Activated effector memory CD4-positive, alpha-beta T cell treated with anti-CD3 and anti-CD28 coated beads, Interleukin-2, amount 50 U/mL, for 16 hours (primary cell): ENCODE data around the gene SIGLEC15.
"Not testable (repeated sequence)": the region's sequence is repeated elsewhere in the genome, so short reads cannot be mapped to it uniquely, and the experiment has no call there.

Source experiments
- DNase-seq: peaks from one replicate; pipeline ENCODE4 v3.0.0-alpha.2; 2020

SIGLEC15 gene

DNA sequence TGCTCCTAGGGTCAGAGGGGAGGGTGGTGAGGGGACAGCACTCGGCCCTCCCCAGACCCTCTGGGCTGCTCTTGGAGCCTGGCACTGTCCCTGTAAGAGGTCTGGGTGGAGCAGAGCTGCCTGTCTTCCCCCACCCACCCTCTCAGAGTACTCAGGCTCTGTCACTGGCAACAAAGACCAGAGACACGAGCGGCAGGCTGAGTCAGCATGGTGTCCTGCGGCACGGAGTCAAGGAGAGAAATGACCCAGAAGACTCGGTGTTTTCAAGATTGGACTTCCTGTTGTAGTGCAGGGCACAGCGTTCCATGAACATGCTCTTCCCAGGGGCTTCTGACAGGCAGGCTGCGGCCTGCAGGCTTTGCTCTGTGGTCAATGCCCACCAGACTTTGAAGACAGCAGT lies 19.9 kb downstream of the SIGLEC15 start:
- no peak for DNase-seq

DNA sequence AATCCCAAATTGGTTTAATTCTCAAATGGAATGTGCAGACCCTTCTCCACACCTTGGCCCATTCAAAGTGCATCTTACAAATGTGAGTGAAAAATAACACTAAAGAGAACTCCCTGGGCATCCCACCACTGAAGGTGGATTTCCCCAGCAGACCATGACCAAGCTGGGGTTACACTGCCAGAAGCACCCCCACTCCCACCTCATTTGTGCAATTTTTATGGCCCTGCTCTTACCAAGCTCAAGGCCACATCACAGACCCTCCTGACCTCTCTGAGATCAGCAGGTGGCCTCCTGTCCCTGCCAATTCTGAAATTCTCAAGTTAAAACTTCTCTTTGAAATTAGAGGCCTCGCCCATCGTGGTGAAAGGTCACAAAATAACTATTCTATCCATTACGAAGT lies 21.6 kb downstream of the SIGLEC15 start:
- no peak for DNase-seq

DNA sequence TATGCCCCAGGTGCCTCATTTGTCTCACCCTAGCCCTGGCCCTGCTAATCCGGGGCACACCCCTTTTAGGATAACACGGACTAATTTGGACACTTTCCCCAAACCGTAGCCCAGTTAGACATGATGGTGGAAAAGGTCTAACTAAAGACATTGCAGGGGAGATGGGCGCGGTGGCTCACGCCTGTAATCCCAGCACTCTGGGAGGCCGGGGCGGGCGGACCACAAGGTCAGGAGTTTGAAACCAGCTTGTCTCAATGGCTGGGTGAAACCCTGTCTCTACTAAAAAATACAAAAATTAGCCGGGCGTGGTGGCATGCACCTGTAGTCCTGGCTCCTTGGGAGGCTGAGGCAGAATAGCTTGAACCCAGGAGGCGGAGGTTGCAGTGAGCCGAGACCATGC lies 23.2 kb downstream of the SIGLEC15 start:
- not testable (repeated sequence) for DNase-seq

DNA sequence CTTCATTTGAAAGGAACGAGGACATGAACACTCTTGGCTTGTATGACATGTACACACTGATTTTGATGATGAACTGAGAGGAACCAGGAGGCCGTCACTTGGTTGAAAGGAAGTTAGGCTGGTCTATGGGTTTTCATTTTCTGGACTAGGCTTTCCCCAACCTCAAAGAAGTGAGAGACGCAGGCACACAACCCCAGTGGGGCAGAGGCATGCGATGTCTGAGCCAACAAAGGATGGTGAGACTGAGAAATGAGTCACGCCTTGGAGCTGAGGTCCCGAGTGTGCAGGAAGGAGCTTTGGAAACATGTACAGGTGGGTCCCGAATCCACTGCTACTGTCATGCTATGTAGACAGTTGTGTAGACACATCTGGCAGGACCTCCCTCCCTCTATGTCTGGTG lies 24.1 kb downstream of the SIGLEC15 start:
- no peak for DNase-seq

DNA sequence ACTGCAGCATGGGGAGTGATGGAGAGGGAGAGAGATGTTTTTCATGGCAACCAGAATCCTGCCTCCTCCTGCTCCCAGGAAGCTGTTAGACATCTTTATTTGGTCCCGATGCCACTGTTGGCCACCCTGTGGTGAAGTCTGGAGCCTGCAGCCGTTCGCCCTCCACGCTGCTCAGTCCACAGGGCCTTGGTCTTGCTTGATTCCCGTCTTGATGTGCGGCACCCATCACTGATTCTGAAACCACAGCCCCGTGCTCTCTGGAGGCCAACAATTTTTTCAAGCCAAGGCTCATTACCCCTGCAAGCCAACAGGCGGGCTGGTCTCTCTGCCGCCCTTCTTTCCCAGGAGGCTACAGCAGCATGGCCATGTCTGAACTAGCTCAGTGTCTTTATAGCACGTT lies 24.5 kb downstream of the SIGLEC15 start:
- DNase-seq = no peak

DNA sequence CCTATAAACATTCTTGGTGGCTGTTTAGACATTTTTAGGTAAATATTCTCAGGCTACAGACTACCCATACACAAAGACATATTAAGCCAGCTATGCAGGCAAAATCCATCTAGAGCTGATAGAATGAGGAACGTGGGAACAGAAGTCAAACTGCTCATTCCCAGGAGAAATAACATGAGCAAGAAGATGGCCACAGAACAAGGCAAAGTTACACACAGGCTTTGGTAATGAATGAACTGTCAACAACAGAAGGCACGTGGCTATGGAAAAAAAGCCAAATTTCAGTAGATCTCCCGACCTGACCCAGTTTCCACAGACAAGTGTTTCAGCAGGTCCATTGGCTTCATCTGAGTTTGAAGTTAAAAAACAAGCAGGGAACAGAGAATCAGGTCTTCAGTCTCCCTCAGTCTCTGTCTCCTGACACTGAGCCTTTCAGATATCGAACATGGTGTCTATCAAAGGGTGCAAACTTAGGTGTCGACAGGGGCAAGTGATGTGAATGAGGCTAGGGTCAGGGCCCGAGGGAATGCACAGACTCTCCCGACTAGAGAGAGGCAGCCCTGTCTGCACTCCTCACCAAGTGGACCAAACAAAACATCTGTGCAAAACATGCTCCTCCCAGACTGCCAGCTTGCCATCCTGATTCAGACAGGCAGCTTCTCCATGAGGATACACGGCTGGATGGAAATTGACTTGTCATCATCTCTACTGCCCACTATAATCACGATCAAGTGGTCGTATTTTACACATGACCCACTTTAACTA lies 25.9 kb downstream of the SIGLEC15 start:
- no peak for DNase-seq

DNA sequence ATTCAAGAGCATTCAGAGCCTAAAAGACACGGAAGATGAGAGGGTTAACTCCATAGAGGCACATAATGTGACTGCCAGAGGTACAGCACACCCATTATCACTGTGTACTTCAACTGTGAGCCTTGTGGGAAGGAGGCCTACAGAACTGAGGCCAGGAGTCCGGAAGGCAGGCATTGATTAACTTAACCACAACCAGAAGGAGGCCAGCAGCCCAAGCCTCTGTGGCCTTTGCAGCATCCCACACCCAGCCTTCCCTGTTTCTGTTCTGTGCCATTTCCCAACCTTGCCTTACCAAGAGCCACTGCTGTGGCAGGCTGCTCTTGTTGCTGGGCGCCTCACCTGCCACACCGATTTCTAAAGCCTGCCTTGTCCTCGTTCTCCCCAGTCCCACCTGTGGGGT lies 27.2 kb downstream of the SIGLEC15 start:
- DNase-seq = no peak

DNA sequence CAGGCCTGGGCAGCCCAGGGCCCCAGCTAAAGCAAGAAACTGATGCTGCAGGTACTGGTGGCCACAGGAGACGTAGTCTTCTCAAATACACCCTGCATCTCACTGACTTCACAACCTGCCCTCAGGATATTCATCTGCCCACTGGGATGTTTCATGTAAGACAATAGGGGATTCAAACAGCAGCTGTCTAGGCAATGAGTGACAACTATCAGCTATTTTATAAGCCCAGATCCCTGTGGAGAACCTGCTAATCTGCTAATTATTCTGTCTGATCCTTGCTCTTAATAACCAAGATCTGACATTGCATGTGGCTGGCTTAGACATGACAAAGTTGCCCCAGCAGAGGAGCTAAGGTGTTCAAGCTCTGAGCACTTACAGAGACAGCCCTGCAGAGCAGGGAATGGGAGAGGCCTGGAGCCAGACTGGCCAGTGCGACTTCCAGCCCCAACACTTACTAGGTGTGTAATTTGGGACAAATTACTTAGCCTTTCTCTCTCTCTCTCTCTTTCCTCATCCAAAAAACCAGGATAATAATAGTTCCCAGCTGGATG lies 28.6 kb downstream of the SIGLEC15 start:
- no peak for DNase-seq

DNA sequence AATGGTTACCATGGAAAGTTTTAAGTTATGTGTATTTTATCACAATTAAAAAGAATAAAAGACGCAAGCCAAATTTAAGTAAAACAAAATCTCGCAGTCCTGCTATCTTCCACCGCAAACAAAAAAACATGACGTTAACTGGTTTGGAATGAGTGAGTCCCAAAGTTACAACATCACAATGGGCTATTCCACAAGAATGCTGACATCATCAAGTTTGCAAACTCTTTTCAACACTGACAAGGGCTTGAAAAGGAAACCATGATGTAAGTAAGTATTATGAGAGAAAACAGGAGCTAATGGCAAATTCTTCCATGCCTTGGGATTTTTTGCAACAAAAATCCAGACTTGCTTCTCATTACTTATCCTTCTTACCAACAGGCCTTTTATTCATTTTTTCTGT lies 31.1 kb downstream of the SIGLEC15 start:
- no peak for DNase-seq

DNA sequence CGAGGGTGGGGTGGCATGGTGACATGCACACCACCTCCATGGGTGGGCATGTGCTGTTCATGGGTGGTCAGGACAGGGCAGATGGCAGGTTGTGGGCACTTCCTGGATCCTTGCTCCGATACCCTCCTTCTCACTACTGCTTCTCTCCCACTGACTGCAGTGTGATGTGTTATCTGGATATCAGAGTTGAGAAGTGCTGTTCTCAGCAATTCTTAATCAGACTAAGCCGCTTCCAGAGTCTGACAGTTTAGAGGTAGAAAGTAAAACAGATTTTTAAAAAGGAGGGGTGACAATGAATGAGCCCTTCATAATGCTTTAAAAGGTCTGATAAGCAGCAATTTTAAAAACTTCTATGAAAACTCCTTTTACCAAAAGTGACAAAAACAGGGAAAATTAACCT lies 33.9 kb downstream of the SIGLEC15 start:
- no peak for DNase-seq

DNA sequence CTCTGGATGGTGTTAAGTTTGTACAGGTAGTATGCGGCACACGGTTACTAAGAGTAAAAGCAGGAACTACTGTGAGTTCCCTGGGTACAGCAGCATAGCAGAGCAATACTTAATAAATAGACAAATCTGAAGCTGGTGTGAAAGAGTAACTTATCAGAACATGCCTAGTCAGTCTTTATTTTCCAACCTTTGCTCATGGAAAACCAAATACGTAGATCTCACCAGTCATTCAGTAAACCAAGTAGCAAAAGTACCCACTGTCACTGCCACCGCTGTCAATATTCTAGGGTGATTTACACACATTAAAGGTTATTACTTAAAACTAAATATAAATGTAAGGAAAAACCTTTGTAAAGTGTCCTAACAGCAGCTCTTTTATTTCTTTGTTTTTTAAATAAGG lies 35.0 kb downstream of the SIGLEC15 start:
- DNase-seq = no peak

DNA sequence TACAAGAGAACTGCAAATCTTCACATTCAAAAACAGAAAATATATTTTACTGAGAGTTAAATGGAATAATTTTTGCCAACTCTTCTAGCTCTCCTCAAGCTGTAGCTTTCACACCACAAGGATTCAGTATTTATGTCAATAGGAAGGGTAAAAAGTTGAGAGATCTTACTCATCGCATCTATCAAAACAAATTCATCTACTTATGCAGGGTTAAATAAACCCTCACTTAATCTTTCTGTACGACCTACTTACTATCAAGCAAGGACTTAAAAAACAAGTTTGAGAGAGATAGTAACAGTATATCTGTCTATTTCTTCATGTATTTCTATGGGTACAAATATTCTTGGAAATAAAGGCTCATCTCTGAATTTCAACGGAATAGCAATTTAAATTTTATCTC lies 35.5 kb downstream of the SIGLEC15 start:
- DNase-seq = no peak

DNA sequence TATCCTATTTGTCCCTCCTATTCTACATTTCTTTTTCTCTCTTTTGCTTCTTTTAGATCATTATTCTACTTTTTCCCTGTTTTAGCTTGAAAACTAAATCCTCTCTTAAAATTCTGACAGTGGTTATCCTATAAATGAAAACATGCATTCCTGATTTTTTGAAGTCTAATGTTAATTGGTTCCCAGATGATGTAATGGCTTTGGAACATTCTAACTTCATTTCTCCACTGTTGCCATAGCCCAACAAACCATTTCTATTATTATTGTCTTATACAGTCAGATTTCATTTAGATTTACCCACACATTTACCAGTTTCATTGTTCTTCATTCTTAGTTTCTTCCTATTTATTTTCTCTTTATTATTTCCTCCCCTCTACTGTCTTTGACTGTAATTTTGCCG lies 36.5 kb downstream of the SIGLEC15 start:
- no peak for DNase-seq

DNA sequence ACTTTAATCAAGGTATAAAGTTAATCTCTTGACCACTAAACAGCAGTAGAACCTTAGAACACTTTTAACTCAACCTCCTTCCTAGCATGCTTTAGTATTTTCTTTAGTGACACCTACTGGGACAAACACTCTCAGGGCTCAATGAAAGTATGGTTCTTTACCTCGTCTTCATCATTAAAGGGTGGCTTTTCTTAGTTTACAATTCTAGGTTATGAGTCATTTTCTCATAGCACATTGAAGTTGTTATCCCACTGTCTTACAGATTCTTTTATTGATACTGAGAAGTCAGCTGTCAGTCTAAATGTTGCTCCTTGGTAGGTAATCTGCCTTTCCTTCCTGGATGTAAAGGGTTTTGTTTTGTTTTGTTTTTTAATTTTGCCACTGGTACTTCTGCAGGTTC lies 38.0 kb downstream of the SIGLEC15 start:
- DNase-seq = no peak

DNA sequence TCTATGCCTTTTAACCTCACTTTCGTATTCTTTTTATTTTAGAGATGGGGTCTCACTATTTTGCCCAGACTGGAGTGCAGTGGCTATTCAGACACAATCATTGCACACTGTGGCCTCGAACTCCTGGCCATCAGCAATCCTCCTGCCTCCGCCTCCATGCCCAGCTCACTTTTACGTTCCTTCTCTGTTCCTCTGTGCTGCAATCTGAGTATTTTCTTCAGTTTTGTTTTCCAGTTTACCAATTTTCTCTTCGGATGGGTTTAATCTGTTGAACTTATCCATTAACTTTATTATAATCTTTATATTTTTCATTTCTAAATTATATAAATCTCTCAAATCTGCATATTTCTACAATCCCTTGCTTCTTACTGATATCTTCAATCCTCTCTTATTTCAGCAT lies 38.6 kb downstream of the SIGLEC15 start:
- no peak for DNase-seq

DNA sequence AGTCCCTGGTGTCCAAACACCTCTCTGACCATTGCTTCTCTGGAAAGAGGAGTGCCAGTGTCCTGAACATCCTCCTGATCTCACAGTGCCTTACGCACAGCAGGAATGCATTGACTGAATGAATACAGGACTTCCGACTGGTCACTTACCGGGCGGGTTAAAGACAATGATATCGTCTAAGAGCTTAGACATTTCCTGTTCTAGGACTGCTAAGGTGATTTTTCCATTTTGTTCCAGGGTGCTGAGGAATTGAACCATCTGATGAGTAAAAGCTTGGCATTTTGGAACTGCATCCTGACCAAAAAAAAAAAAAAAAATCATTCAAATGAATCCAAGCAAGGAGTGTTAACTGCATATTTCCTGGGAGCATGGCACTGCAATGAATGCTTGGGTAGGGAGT lies 40.0 kb downstream of the SIGLEC15 start:
- no peak for DNase-seq

DNA sequence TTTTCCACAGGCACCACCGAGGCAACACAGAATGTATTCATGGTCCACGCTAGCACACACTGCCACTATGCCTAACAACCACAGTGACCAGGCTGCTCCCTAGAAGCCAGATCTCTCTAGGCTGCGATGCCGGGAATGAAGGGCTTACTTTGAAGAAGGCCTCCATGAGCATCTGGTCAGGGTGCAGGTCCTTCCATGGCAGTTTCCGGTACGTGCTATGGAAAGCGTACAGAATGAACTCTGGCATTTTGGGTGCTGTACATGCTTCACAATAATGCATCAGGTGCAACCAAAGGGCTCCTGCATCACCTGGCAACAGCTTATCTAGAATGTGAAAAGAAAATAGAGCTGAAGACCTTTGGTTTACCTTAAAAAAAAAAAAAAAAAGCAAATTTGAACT lies 44.9 kb downstream of the SIGLEC15 start:
- no peak for DNase-seq

DNA sequence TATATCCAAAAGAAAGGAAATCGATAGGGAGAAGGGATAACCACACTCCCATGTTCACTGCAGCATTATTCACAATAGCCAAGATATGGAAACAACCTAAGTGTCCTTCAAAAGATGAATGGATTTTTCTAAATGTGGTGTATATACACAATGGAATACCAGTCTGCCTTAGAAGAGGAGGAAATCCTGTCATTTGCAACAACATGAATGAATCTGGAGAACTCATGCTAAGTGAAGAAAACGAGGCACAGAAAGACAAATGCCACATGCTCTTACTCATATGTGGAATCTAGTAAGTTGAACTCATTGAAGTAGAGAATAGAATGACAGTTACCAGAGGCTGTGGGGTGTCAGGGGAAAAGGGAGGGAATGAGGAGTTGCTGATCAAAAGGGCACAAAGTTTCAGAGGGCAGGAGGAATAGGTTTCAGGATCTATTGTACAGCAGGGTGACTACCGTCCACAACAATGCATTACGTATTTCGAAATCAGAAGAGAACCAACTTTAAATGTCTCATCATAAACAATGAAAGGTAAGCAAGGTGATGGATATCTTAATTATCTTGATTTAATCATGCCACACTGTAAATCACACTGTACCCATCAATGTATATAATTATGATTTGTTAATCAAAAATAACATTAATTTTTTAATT lies 46.1 kb downstream of the SIGLEC15 start:
- DNase-seq = no peak

DNA sequence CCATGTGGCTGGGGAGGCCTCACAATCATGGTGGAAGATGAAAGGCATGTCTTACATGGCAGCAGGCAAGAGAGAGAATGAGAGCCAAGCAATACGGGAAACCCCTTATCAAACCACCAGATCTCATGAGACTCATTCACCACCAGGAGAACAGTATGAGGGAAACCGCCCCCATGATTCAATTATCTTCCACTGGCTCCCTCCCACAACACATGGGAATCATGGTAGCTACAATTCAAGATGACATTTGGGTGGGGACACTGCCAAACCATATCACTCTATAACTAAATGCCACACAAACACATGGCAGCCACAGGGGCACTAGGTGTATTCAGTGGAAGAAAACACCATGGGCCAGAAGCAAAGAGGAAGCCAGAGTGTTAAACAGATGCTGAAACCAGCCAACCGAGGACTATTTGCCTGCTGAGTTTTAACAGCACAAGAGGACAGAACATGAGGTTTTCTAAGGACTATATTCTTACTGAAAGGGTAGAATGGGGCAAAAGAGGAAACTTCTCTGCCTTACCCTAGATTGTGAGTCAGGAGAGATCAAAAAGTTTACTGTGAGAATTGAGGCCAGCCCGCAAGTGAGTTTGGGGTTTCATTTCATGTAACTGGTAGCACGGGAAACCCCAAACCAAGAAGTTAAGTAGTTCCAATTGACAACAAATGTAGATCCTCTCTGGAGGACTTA lies 49.2 kb downstream of the SIGLEC15 start:
- DNase-seq = peak; percentile 80

DNA sequence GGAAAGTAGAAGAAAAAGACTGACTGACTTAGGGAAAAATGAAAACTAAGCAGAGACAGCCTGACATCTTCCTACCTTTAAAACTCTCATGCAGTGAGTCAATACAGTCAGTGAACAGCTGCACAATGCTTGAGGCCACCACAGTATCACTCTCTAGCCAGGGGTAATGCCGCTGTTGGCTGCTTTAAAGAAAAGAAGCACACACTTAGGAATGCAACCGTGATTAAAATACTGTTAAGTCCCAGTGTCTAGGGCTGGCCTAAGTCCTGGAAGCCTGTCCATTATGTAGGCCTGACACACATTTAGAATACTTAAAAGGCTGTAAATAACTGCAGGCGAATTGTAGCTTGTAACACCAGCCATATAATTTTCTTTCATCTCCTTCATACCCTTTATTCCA lies 50.7 kb downstream of the SIGLEC15 start:
- no peak for DNase-seq

DNA sequence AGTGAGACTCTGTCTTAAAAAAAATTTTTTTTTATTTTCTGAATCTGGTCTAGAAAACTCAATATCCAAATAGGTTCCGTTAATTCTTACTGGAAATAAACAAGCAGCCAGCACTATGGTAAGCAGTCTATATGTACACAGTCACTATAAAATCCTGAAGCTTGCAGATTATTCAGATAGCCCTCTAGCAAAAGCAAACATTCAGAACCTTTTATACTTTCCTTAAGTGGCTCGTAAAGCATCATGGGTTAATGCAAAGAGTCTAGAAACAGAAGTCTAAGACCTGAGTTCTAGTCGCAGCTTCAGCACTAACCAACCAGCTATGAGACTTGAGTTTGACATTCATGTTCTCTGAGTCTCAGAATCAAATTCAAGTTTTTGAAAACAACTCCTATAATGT lies 51.9 kb downstream of the SIGLEC15 start:
- DNase-seq = no peak

DNA sequence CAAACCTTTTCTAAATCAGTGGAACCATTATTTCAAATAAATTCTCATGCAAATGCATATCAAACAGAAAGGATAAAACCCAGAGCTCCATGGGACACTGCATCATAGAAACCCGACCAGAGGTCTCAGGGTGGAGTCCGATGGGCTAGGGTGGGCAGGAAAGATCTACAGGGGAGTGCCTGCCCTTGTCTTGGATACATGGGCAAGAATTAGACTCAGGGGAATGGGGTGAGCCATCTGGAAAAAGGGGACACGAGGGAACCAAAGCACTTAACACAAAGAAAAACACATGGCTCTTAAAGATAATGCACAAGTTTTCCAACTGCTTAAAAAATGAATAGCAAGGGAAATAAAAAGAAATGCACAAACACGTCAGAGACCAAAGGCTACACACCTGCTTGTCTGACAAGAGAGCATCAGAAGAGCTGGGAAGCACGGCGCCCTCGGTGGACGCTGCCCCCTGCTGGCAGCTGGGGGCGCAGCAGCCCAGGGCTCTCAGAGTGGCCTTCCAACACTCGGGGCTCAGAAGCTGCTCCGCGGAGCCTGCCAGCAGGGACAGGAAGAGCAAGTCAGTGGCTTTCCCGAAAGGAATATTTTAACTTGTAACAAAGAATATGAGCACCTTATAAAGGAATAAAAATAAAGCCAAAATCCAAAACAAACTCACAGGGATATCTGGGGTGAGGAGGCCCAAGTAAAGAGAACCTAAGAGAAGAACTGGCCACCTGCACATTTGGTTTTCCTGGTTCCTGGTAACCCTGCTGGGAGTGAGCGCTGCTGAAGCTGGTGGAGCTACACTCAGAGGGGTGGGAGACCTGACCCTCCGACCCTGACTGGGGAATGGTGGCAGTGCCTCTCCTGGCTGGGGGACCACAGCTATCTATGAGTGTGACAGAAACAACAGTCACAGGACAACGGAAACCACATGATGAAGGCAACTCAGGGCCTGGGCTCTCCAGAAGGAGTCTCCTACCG lies 54.5 kb downstream of the SIGLEC15 start:
- peak; percentile 90 for DNase-seq
